ENCODE results near the gene ZNF207.
"Not testable (repeated sequence)": the region's sequence is repeated elsewhere in the genome, so short reads cannot be mapped to it uniquely, and the experiment has no call there.

ZNF207 gene

DNA sequence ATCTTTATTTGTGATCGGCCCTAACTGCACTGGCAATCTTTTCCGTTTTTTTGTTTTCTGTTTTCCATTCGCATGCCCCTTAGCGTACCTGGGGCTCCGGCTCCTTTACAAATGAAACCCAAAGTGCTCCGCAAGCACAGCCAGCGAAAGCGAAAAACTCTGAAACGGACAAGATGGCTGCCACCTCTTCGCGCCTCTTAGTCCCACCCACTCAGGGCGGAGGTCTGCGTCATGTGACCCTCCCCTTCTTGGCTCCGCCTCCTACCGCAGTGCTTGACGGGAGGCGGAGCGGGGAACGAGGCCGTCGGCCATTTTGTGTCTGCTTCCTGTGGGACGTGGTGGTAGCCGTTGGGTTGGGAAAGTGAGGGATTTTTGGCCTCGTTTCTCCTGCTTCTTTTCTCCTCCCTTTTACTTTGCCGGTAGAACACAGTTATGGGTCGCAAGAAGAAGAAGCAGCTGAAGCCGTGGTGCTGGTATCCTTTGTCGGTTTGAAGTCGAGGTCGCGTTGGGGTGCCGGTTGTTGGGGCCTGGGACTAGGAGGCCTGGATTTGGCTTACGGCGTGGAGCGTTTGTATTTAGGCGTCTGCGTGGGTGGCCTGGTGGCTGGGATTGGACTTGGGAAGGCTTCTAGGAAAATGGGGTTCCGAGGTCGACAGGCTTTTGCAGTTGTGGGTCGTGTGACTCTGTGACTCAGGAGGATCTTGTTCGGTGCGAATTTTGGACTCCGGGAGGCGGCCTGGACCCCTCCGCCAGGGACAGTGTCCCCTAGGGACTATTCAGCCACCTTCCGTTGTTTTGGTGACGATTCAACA lies at the start of gene ZNF207:
Gene ZNF207, plus strand, starts transcription at position 304 of the 812 bp plus-strand sequence. Its CDS starts 129 bp downstream, at position 433.
- DNase-seq, result peak; percentile 97

- no peak for DNase-seq
Observed at GRCh38 chr17:32302037-32302436, 47.9 kb upstream of the ZNF207 start.

DNA sequence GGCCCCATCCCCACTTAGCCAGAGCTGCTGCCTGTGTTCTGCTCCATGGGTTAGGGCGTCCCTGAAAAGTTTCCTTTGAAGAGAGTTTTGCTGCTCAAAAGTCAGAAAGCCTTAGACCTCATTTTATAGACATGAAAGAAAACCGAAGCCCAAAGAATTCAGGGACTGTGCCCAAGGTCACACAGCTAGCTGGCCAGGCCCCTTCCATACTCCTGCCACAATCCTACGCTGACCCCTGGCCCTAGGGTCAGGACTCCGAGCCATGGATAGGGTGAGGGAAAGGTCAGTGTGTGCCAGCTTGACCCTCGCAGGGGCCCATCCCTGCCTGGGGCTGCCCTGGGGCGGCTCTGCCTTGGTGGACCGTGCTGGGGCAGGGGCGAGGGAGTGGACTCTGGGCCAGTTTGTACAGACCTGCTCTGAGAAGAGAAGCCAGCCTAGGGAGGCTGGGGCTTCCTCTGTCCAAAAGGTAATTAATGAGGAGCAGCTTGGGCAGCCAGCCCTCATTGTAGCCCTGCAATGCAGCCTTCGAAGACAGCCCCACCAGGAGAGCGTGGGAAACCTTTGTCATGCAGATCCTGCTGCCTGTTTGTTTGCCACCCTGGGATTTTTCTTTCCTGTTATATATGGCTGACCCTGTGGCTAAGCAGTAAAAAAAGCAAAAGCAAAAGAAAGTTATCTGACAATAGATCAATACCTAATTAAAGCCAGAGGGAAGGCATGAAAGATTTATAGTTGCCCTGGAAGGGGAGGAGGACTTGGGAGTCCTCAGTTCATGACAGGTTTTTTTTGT lies 46.9 kb upstream of the ZNF207 start:
- DNase-seq, result no peak

DNA sequence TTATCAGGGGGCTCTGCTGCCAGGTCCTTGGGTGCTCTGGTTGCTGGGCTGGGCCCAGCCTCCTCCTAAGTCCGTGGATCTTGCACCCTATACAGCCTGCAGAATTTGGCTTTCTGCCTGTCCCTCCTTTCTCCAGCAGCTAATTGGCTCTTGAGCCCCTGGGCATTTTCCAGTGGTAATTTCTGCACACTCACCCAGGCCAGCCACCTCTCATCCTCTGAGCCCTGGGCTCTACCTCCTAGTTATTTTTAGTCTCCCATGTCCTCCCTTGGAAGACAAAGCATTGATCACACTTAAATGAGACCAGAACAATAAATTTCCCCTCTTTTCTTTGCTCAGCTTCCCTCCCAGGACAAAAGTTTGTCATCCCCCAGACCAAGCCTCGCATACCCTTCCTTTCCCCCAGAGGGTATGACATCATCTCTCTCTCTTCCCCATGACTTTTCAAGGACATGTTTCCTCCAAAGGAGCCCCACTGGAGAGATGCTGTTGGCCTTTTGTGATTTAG lies 46.1 kb upstream of the ZNF207 start:
- DNase-seq, result no peak

DNA sequence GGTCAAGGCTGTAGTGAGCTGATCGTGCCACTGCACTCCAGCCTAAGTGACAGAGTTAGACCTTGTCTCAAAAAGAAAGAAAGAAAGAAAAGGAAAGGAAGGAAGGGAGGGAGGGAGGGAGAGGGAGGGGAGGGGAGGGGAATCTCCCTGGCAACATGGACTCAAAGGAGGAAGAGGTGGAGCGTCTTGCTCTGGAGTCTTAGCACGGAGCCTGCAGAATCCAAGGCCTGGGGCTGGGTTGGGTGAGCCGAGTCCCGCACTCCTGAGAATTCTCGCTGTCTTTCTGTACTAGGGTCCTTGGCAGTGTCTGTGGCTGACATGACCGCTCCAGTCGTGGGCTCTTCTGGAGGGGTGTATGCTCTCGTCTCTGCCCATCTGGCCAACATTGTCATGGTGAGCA lies 44.9 kb upstream of the ZNF207 start:
- no peak for DNase-seq

DNA sequence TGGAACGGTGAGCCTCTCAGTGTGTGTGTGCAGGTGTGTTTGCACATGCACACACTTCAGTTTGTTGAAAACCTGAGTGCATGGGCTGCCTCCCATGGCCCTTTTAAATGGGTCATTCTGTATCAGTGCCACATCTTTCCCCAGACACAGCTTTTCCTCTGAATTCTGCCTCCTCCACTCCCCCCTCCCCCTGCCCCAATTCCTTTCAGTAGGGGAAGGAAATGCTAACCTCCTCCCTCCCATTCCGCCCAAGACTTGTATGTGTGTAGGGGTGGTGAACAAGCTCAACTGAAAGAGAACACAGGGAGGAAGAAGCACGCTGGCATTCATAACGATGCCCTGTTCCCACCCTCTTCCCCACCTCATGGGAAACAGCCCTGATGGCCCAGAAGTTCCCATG lies 42.3 kb upstream of the ZNF207 start:
- no peak for DNase-seq

DNA sequence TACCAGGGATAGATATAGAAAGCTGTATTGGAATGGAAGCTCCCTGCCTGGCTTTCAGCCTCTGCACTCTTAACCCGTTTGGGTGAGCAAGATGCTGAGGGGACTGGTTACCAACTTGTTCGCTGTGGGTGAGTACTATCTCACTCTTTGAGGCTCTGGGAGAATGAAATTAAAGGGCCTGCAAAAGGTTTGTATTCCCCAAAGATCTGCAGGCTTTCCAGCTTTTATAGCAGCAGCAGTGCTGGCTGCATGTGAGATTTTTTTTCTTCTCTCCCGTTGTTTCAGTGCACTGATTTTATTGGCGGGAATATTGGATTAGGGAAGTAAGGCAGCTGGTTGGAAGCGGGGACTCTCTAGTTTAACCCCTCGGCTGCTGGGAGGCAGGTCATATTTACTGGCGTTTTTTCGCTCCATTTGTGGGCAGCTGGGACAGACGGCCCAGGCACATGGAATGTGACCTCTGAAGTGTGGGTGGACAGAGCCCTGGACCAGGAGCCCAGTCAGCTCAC lies 38.9 kb upstream of the ZNF207 start:
- DNase-seq, result no peak

GRCh38 chr17:32314636-32315035 lies 35.3 kb upstream of the ZNF207 start:
- no peak for DNase-seq

- DNase-seq, result no peak
Observed at GRCh38 chr17:32315171-32315570, 34.8 kb upstream of the ZNF207 start.

GRCh38 chr17:32316653-32317052 lies 33.3 kb upstream of the ZNF207 start:
- not testable (repeated sequence) for DNase-seq

DNA sequence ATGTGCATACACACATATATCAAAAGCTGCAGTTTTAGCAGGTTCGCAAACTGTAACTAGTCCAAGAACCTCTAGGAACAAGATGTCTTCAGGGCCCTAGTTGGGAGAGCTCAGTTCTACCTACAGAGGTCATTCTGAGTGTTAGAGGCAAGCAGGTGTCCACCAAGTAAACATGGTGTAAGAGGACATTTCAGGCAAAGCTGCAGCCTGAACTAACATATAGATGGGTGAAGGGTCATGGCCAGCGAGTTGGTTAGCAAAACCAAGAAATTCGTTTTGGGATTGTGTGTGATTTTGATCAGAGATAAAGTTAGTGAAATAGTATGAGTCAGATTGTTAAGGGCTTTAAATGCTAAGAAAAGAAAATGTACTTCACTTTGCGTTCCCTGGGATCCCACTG lies 32.6 kb upstream of the ZNF207 start:
- no peak for DNase-seq

DNA sequence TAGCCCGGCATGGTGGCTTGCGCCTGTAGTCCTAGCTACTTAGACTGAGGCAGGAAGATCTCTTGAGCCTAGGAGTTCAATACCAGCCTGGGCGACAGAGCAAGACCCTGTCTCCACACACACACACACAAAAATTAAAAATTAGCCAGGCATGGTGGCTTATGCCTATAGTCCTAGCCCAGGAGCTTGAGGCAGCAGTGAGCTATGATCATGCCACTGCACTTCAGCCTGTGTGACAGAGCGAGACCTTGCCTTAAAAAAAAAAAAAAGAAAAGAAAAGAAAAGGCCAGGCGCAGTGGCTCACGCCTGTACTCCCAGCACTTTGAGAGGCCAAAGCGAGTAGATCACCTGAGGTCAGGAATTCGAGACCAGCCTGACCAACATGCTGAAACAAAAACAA lies 31.9 kb upstream of the ZNF207 start:
- no peak for DNase-seq

DNA sequence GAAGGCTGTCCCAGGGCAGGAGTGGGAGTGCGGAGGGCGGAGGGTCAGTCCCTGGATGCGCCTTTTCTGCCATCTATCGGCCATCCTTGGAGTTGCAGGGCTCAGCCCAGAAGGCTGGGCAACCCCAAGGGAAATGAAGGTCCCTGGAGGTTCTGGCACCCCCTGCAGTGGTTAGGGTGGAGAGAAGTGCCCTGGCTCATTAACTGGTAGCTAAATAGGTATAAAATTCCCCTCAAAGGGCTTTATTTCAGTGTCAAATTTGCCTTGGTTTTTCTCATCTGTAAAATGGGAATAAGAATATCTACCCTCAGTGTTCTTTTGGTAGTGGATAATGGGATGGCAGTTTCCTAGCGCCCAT lies 30.4 kb upstream of the ZNF207 start:
- DNase-seq, result peak; percentile 87

- DNase-seq, result not testable (repeated sequence)
Observed at GRCh38 chr17:32320080-32320479, 29.9 kb upstream of the ZNF207 start.

- no peak for DNase-seq
Observed at GRCh38 chr17:32320847-32321246, 29.1 kb upstream of the ZNF207 start.

GRCh38 chr17:32323046-32323445 lies 26.9 kb upstream of the ZNF207 start:
- DNase-seq, result no peak

DNA sequence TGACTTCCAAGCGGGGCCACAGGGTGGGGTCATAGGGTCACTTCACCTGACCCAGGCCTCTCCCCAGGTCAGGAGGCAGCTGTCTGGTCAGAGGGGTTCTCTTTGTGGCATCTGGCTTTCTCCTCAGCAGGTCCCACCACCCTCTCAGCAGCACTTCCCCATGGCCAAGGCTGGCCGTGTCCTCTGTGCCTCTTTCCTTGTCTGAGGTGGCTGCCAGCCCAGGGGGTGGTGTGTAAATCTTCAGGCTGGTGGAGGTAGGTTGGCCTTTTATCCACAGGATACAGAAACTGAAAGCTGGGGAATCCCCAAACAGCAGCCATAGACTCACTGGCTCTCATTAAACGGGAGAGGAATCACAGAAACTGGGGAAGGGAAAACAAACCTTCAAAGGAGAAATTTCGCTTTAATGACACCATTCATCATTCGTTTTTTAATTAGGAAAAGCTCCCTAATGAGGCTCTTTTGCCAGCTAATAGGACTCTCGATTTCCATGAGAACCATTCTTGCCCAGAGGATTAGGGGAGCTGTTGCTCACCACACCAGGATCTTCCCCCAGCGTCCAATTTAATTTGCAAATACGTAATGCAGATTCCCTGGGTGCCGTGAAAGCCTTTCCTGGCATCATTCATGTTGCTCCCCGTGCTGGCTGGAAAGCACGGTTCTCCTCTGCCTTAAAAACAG lies 26.0 kb upstream of the ZNF207 start:
- DNase-seq, result peak; percentile 63

GRCh38 chr17:32327911-32328310 lies 22.0 kb upstream of the ZNF207 start:
- DNase-seq, result no peak

- peak; percentile 50 for DNase-seq
Observed at GRCh38 chr17:32330147-32330546, 19.8 kb upstream of the ZNF207 start.

- peak; percentile 73 for DNase-seq
Observed at GRCh38 chr17:32331243-32332040, 18.5 kb upstream of the ZNF207 start.

DNA sequence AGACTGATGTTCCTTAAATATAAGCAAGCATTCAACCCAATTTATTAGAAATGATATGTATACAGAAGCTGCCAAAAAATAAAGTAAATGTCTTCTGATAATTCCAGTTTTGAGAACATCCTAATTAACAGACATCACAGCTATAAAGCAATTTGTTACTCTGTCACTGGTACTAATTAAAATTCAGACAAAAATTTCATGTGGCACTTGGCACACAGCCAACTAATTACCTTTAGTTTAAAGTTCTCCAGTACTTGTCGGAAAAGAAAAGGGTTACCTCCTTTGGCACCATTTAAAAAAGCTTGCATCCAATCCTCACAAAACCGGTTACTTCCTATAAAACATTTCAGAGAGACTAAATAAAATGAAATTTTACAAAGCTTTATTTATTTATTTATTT lies 16.8 kb upstream of the ZNF207 start:
- DNase-seq, result no peak

GRCh38 chr17:32335046-32335445 lies 14.9 kb upstream of the ZNF207 start:
- no peak for DNase-seq

Data from activated CD4-positive, alpha-beta T cell treated with anti-CD3 and anti-CD28 coated beads, Interleukin-2, amount 50 U/mL, for 16 hours (primary cell).